ENCODE data around the gene ZNF652. TPM values are rescaled to one million over a fixed set of nuclear protein-coding genes. Genes with fewer than 3 reads are reported as not detected.
"Not testable (repeated sequence)": the region's sequence is repeated elsewhere in the genome, so short reads cannot be mapped to it uniquely, and the experiment has no call there.

Gene ZNF652
- total RNA-seq, 1 donor from 2014 or later: 12.1 TPM

DNA sequence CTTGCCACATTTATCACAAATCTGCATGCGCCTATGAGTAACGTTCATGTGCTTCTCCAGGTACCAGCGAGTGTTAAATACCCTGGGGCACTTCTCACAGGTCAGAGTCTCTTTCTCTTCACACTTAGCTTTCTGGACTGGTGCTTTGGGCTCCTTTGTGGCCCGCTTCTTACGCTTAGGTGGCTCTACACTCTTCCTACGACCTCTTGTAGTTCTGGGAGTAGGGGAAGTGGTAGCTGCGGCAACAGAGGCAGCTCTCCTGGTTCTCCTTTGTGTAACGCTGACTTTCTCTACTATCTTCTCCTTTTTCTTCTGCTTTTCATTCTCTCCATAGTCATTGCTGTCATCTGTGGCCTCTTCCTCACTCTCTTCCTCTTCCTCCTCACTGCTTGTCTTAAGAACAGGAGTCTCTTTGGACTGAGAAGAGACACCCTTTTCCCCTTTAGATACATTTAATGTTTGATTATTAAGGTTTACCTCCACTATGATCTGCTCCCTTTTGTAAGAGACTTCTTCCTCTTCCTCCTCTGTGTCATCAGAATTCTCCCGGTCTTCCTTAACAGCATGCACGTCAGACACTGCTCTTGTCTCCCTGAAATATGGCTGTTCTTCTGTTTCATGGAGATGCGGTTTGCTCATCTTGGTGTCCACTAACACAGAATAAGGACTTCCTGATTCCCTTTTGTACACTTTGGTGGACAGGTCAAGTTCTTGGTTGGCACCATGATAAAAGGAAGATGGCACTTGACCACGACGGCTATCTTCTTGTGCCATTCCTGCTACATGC lies 45.0 kb downstream of the ZNF652 start:
- DNase-seq (ENCODE audit: low read depth in 2 of 2): no peak

DNA sequence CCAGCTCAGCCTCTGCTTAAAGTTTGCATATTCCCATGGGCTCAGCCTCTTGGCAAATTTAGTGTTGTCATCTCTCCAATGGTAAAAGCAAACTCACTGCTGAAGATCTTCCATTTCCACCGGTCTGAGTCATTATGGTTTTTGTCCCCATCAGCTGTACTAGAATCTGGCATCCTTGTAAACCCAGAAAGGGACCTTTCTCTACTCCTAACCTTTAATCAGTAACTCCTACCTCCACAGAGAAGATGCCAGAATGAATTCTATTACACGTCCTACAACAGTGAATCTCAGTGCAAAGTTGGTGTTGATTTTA lies 45.8 kb downstream of the ZNF652 start:
- DNase-seq (ENCODE audit: low read depth in 2 of 2): peak in 1 of 2 donors; percentile 3

DNA sequence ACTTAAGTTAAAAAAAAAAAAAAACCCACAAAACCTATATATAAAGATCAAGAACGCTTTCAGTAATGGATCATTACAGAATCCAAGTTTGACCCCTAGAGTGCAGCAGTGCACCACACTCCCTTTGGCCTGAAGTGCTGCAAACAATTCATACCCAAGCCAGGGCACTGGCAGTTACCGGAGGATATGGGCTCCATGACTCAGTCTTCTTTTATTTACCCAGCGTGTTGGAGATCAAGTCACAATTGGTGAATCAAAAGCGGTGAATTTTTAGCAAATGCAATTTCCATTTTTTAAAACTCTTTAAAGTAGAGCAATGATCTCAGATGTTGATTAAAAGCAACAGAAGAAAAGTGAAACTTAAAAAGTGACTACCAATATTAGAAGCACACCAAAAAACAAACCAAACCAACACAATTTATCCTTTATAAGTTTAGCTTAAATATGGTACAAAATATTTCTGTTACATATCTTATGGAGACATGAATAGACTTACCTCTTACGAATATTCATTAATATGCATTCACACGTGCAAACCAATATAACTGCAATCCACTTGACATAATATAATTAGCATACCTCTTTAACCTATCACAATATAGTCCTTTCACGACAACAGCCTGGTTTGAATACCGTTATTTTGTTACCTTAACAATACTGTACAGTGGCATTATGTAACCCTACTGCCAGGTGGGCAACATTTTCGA lies 46.3 kb downstream of the ZNF652 start:
- DNase-seq (ENCODE audit: low read depth in 2 of 2): peak; percentile 91 to 92

- DNase-seq (ENCODE audit: low read depth in 2 of 2): peak in 1 of 2 donors; percentile 18
These were observed 49.3 kb downstream of the ZNF652 start for GRCh38 chr17:49312722-49313121.

- DNase-seq (ENCODE audit: low read depth in 2 of 2): no peak
These were observed 62.1 kb downstream of the ZNF652 start for GRCh38 chr17:49299996-49300395.

- no peak for DNase-seq (ENCODE audit: low read depth in 2 of 2)
These were observed 63.6 kb downstream of the ZNF652 start for GRCh38 chr17:49298371-49298976.

- no peak for DNase-seq (ENCODE audit: low read depth in 2 of 2)
These were observed 64.9 kb downstream of the ZNF652 start for GRCh38 chr17:49297141-49297540.

DNA sequence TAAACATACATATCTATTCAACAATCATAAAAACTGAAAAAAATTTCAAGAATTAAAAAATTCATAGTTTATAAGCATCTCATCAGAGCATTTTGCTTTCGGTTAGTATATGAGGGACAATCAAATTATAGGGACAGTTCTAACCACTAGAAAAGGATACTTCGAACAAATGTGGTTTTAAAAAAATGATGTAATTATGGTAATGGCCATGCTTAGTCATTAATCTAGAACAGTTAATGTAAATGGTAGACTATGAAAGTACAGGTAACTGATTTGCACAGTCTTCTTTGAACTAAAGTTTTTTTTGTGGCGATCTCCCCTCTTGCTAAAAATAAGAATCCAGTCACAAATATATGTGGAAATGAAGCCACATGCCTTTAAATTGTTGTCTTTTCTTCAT lies 67.9 kb downstream of the ZNF652 start:
- DNase-seq (ENCODE audit: low read depth in 2 of 2): no peak

- no peak for DNase-seq (ENCODE audit: low read depth in 2 of 2)
These were observed 69.1 kb downstream of the ZNF652 start for GRCh38 chr17:49292901-49293300.

DNA sequence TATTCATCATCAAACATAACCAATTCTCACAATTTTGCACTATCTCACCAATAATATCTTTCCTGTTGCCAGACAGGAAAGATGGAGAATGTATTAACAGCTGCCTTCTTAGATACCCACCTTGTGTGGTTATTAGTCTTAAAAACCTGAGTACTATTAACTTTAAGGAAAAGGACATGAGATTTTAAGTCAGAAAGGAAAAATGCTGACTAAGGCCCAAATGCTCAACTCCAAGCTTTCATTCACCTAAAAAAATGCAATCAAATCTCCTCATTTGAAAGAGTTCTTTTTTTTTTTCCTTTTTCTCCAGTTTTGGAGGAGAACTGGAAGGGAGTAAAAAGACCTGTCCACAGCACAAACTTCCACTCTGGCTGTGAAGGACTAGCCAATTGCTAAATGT lies 70.1 kb downstream of the ZNF652 start:
- DNase-seq (ENCODE audit: low read depth in 2 of 2): no peak

GRCh38 chr17:49290690-49291359 lies 71.2 kb downstream of the ZNF652 start:
- peak; percentile 50 to 65 for DNase-seq (ENCODE audit: low read depth in 2 of 2)

DNA sequence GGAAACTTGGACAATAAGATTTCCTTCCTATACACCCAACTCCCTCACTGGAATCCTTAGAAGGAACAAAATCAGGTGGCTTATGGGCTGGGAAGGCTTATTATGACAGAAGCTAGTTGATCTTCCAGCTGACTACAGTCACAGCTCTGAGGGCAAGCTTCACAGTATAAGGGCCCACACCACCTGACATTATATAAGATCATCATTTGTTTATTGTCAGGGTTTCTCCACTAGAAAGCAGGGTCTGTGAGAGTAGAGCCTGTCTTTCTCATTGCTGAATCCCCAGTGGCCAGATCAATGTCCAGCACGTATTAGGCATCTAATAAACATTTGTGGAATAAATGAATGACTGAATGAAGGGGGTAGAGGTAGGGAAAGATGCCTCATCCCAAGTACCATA lies 73.7 kb downstream of the ZNF652 start:
- DNase-seq (ENCODE audit: low read depth in 2 of 2): no peak

GRCh38 chr17:49287481-49287880 lies 74.6 kb downstream of the ZNF652 start:
- DNase-seq (ENCODE audit: low read depth in 2 of 2): no peak

- not testable (repeated sequence) for DNase-seq (ENCODE audit: low read depth in 2 of 2)
These were observed 75.6 kb downstream of the ZNF652 start for GRCh38 chr17:49286261-49286973.

- DNase-seq (ENCODE audit: low read depth in 2 of 2): no peak
These were observed 76.3 kb downstream of the ZNF652 start for GRCh38 chr17:49285716-49286115.

- DNase-seq (ENCODE audit: low read depth in 2 of 2): no peak
These were observed 81.1 kb downstream of the ZNF652 start for GRCh38 chr17:49280918-49281317.

DNA sequence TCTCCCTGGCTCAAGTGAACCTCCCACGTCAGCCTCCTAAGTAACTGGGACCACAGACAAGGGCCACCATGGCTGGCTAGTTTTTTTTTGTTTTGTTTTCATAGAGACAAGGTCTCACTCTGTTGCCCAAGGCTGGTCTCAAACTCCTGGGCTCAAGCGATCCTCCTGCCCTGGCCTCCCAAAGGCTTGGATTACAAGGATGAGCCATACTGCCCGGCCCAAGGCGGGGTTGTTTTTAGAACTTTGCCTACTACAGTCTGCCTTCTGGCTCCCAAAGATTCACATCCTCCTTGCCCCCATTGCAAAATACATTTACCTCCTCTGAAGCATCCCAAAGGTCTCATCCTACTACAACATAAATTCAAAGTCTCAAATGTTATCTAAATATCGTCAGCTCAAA lies 82.0 kb downstream of the ZNF652 start:
- DNase-seq (ENCODE audit: low read depth in 2 of 2): no peak

- not testable (repeated sequence) for DNase-seq (ENCODE audit: low read depth in 2 of 2)
These were observed 82.6 kb downstream of the ZNF652 start for GRCh38 chr17:49279263-49280015.

DNA sequence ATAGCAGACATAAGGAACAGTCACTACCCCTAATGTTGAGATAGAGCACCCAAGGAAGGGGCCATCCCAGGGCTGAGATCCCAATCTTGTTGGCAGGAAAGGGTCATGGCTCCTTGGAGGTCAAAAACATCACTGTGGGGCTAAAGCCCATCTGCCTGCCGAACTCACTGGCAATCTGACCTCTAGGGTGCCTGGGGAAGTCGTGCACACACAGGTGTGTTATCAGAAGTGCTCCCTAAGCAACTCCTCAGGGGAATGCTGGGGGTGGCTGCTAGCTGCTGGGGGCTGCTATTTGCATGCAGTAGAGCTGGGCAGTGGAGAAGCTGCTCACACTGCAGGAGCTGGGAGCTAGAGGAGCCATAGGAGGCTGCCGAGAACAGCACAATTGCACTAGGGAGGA lies 84.0 kb downstream of the ZNF652 start:
- DNase-seq (ENCODE audit: low read depth in 2 of 2): no peak

GRCh38 chr17:49277638-49278037 lies 84.4 kb downstream of the ZNF652 start:
- no peak for DNase-seq (ENCODE audit: low read depth in 2 of 2)

DNA sequence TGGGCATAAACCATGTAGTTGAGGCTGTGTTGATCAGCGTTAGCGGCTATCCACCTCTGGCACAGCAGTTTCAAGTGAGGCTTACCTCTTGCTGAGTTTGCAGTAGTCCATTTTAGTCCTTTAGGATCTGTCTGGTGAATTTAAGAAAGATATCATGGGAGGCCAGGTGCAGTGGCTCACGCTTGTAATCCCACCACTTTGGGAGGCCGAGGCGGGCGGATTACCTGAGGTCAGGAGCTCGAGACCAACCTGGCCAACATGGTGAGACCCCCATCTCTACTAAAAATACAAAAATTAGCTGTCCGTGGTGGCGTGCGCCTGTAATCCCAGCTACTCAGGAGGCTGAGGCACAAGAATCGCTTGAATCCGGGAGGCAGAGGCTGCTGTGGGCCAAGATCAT lies 86.1 kb downstream of the ZNF652 start:
- DNase-seq (ENCODE audit: low read depth in 2 of 2): not testable (repeated sequence)

All from lung microvascular endothelial cell (primary cell).